IPS-18a (cell line): ENCODE measurements around the gene MAP4K1.
"Not testable (repeated sequence)": the region's sequence is repeated elsewhere in the genome, so short reads cannot be mapped to it uniquely, and the experiment has no call there.

Experiments used
- H3K27ac ChIP-seq: one replicate; pipeline ENCODE4 v1.5.1; 2013; ENCODE audit warnings: low read length
- H3K27me3 ChIP-seq: one replicate; pipeline ENCODE4 v1.6.1; 2013; ENCODE audit warnings: mild to moderate bottlenecking, low read length; ENCODE audit not compliant: control insufficient read depth, insufficient read depth
- H3K36me3 ChIP-seq: one replicate; pipeline ENCODE4 v1.6.1; 2013; ENCODE audit warnings: low read depth, low read length; ENCODE audit not compliant: control insufficient read depth
- H3K4me1 ChIP-seq: one replicate; pipeline ENCODE4 v1.6.1; 2013; ENCODE audit warnings: low read depth, low read length; ENCODE audit not compliant: control insufficient read depth
- H3K4me3 ChIP-seq: one replicate; pipeline ENCODE4 v1.5.1; 2013; ENCODE audit warnings: low read length
- H3K9ac ChIP-seq: one replicate; pipeline ENCODE4 v1.6.1; 2013; ENCODE audit warnings: mild to moderate bottlenecking, low read length, moderate library complexity
- H3K9me3 ChIP-seq: one replicate; pipeline ENCODE4 v1.6.1; 2013; ENCODE audit warnings: low read depth, low read length; ENCODE audit not compliant: control insufficient read depth

The MAP4K1 gene

DNA sequence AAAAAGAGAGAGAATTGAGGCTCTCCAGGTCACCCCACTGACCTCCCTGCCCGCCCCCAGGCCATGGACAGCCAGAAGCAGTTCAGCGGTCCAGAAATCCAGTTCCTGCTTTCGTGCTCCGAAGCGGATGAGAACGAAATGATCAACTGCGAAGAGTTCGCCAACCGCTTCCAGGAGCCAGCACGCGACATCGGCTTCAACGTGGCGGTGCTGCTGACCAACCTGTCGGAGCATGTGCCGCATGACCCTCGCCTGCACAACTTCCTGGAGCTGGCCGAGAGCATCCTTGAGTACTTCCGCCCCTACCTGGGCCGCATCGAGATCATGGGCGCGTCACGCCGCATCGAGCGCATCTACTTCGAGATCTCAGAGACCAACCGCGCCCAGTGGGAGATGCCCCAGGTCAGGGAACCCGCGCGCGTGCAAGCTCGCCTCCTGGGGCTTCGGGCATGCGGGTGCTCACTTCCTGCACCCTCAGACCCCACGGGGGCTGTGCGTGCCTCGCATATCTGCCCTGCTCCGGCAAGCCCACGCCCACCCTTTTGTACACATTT, 56.6 kb downstream of the MAP4K1 start:
- Histone ChIP-seq H3K4me1 (no peaks in the 10 kb centered on the region), H3K4me3 (no peak overlapping the region), H3K9ac (no peak overlapping the region), H3K9me3 (no peaks in the 10 kb centered on the region), H3K27ac (no peak overlapping the region), H3K27me3 (peaks cover 5% of the 10 kb centered on the region), H3K36me3 (peaks cover 8% of the 10 kb centered on the region)

GRCh38 chr19:38559428-38560401, 58.0 kb downstream of the MAP4K1 start:
- H3K9ac ChIP-seq: no peak overlapping the region
- no peak overlapping the region for H3K4me3 ChIP-seq
- H3K27me3 ChIP-seq: peaks cover 3% of the 10 kb centered on the region
- no peaks in the 10 kb centered on the region for H3K9me3 ChIP-seq
- no peaks in the 10 kb centered on the region for H3K4me1 ChIP-seq
- H3K27ac ChIP-seq: no peak overlapping the region
- H3K36me3 ChIP-seq: peaks cover 8% of the 10 kb centered on the region

- not testable (repeated sequence) for H3K27ac ChIP-seq, H3K27me3 ChIP-seq, H3K9ac ChIP-seq
Observed at GRCh38 chr19:38558933-38559332, 58.8 kb downstream of the MAP4K1 start.

DNA sequence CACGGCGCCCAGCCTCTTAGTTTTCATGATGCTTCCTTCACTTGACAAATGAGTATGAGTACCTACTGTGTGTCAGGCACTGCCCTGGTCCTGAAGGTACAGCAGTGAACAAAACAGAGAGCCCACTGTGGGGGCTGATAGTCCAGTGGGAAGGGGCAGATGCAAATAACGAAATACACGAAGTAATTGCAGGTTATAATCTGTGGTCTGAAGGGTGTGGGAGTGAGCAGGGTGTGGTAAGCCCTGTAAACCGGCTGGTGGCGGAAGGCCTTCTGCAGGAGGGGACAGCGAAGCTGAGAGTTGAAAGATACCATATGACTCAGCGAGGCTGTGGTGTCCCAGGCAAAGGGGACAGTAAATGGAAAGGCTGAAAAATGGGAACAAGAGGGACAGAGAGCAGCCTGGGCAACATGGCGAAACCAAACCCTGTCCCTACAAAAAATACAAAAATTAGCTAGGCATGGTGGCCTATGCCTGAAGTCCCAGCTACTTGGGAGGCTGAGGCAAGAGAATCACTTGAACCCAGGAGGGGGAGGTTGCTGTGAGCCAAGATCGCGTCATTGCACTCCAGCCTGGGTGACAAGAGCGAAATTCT, 60.5 kb downstream of the MAP4K1 start:
- no peaks in the 10 kb centered on the region for H3K9me3 ChIP-seq
- no peaks in the 10 kb centered on the region for H3K4me1 ChIP-seq
- H3K27me3 ChIP-seq: no peaks in the 10 kb centered on the region
- H3K9ac ChIP-seq: no peak overlapping the region
- no peak overlapping the region for H3K27ac ChIP-seq
- no peak overlapping the region for H3K4me3 ChIP-seq
- H3K36me3 ChIP-seq: peaks cover 8% of the 10 kb centered on the region

More at GRCh38 chr19:38558933-38559332, 58.8 kb downstream of the MAP4K1 start:
- not testable (repeated sequence) for H3K9me3 ChIP-seq, H3K36me3 ChIP-seq, H3K4me1 ChIP-seq, H3K4me3 ChIP-seq

DNA sequence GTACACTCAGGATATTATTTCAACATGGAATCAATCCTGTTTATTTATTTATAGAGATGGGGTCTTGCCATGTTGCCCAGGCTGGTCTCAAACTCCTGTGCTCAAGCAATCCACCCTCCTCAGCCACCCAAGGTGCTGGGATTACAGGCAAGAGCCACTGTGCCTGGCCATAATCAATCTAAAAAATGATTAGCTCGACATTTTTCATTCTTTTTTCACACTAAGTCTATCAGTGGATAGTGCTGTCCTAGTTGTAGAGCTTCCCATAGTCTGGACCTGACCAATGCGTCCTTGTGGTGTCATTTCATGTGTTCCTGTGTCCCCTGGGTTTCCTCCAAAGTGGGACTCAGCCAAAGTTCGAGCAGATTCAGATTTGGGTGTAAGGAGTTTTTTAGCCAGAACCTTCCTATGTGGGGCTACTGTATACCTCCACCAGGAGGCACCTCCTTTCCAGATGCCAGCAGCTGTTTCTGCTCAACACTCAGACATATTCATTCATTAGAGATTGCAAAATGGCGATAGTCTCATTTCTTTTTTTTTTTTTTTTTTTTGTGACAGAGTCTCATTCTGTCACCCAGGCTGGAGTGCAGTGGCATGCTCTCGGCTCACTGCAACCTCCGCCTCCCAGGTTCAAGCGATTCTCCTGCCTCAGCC, 61.1 kb downstream of the MAP4K1 start:
- Histone ChIP-seq H3K27me3 (no peaks in the 10 kb centered on the region), H3K9me3 (no peaks in the 10 kb centered on the region), H3K4me3 (no peak overlapping the region), H3K9ac (no peak overlapping the region), H3K4me1 (no peaks in the 10 kb centered on the region), H3K27ac (no peak overlapping the region), H3K36me3 (peaks cover 4% of the 10 kb centered on the region)

- no peak overlapping the region for H3K27ac ChIP-seq
- no peaks in the 10 kb centered on the region for H3K9me3 ChIP-seq
- H3K27me3 ChIP-seq: no peaks in the 10 kb centered on the region
- H3K9ac ChIP-seq: no peak overlapping the region
- H3K4me1 ChIP-seq: no peaks in the 10 kb centered on the region
- H3K4me3 ChIP-seq: no peak overlapping the region
- peaks cover 7% of the 10 kb centered on the region for H3K36me3 ChIP-seq
Observed at GRCh38 chr19:38555200-38555599, 62.6 kb downstream of the MAP4K1 start.

DNA sequence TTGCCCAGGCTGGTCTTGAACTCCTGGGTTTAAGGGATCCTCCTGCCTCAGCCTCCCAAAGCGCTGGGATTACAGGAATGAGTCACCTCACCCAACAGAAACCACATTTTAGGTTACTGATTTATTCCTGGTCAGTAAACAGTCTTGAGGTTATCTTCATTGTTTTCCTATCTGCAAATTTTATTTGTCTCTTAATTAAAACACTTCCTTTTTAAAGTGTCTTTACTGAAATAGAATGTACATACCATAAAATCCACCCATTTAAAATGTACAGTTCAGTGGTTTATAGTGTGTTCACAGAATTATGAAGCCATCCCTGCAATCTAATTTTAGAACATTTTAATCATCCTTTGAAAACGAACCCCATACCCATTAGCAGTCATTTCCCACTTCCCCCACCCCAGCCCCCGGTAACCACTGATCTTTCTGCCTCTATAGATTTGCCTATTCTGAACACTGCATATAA, 63.0 kb downstream of the MAP4K1 start:
- no peak overlapping the region for H3K9ac ChIP-seq
- no peak overlapping the region for H3K27ac ChIP-seq
- no peaks in the 10 kb centered on the region for H3K27me3 ChIP-seq
- H3K9me3 ChIP-seq: no peaks in the 10 kb centered on the region
- H3K36me3 ChIP-seq: peaks cover 7% of the 10 kb centered on the region
- H3K4me1 ChIP-seq: no peaks in the 10 kb centered on the region
- H3K4me3 ChIP-seq: no peak overlapping the region

DNA sequence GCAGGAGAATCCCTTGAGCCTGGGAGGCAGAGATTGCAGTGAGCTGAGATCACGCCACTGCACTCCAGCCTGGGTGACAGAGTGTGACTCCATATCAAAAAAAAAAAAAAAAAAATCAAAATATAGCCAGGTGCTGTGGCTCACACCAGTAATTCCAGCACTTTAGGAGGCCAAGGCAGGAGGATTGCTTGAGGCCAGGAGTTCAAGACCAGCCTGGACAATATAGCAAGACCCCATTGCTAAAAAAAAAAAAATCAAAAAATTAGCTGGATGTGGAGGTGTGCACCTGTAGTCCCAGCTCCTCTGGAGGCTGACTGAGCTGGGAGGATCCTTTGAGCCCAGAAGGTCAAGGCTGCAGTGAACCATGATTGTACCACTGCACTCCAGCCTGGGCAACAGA, 64.5 kb downstream of the MAP4K1 start:
- H3K9ac ChIP-seq, H3K27me3 ChIP-seq, H3K36me3 ChIP-seq, H3K9me3 ChIP-seq, H3K4me1 ChIP-seq, H3K4me3 ChIP-seq, H3K27ac ChIP-seq: not testable (repeated sequence)

GRCh38 chr19:38551450-38551813, 66.3 kb downstream of the MAP4K1 start:
- Histone ChIP-seq H3K27ac (no peak overlapping the region), H3K4me3 (no peak overlapping the region), H3K9ac (no peak overlapping the region), H3K27me3 (no peaks in the 10 kb centered on the region), H3K9me3 (no peaks in the 10 kb centered on the region), H3K4me1 (no peaks in the 10 kb centered on the region), H3K36me3 (peaks cover 7% of the 10 kb centered on the region)

- Histone ChIP-seq H3K27ac (no peak overlapping the region), H3K9ac (no peak overlapping the region), H3K36me3 (peaks cover 7% of the 10 kb centered on the region), H3K4me3 (no peak overlapping the region), H3K4me1 (no peaks in the 10 kb centered on the region), H3K9me3 (no peaks in the 10 kb centered on the region), H3K27me3 (no peaks in the 10 kb centered on the region)
Observed at GRCh38 chr19:38550376-38550775, 67.4 kb downstream of the MAP4K1 start.

DNA sequence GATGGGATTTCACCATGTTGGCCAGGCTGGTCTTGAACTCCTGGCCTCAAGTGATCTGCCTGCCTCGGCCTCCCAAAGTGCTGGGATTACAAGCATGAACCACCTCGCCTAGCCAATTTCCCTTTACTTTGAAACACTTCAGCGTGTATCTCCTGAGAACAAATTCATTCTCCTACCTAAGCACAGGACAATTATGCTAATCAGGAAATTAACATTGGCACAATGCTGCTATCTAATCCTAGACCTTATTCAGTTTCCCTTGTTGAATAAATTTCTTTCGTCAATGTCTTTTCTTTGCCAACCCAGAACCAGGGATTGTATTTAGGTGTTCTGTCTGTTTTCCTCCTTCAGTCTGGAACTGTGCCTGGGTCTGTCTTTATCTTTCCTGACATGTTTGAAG, 67.8 kb downstream of the MAP4K1 start:
- Histone ChIP-seq H3K4me1 (no peaks in the 10 kb centered on the region), H3K27me3 (no peaks in the 10 kb centered on the region), H3K27ac (no peak overlapping the region), H3K9ac (no peak overlapping the region), H3K4me3 (no peak overlapping the region), H3K9me3 (no peaks in the 10 kb centered on the region), H3K36me3 (peaks cover 7% of the 10 kb centered on the region)
